ENCODE results near the gene FGD6. TPM values are rescaled to one million over a fixed set of nuclear protein-coding genes. Genes with fewer than 3 reads are reported as not detected.
A peak's percentile ranks its signal among the peaks of the same experiment; 100 is the strongest.

Gene FGD6
- total RNA-seq, 1 experiment from 2014 or later, result 14.3 TPM

- no peaks in the 10 kb centered on the region for H4K20me1 ChIP-seq (ENCODE audit: low read length)
- TF ChIP-seq EZH2 (IDR thresholded peaks at IDR 0.05; ENCODE audit: low read length, unreplicated experiment), result no peak
- no peak for TF ChIP-seq CTCF (conservative IDR thresholded peaks at IDR 0.05; ENCODE audit: low read depth, low read length)
- no peak for TF ChIP-seq EZH2phosphoT487 (IDR thresholded peaks at IDR 0.05; ENCODE audit: borderline replicate concordance, low read length)
- DNase-seq (no peak), ATAC-seq (no peak)
- CTCF ChIA-PET, result no interaction called here
- POLR2A ChIA-PET (ENCODE audit: unreplicated experiment), result interaction anchor here (0.7 kb wide), 1 partner anchor 37 kb away, joined by 8 read pairs; the partner anchor contains the start of gene VEZT
- H3K4me1 ChIP-seq (ENCODE audit: insufficient read depth, low read length), result peaks cover 22% of the 10 kb centered on the region
- no peaks in the 10 kb centered on the region for H3K27me3 ChIP-seq (ENCODE audit: low read length)
- H3K36me3 ChIP-seq (ENCODE audit: low read depth, low read length), result no peaks in the 10 kb centered on the region
- H3K79me2 ChIP-seq (ENCODE audit: low read length), result peaks cover 5% of the 10 kb centered on the region; the same call in 1 of the 2 replicates
- H3K9me2 ChIP-seq (replicated peaks; ENCODE audit: low read length), result no peaks in the 10 kb centered on the region
- intact Hi-C loops (cut with micrococcal nuclease), result no loop called here
- H3F3A ChIP-seq (ENCODE audit: low read length, unreplicated experiment), result no peaks in the 10 kb centered on the region
- H3K9ac ChIP-seq (ENCODE audit: low read length), result no peak overlapping the region
- H3K27ac ChIP-seq (ENCODE audit: low read length), result no peak overlapping the region
- no peak overlapping the region for H2AFZ ChIP-seq (ENCODE audit: low read length)
- no peaks in the 10 kb centered on the region for H3K9me3 ChIP-seq (ENCODE audit: low read length)
- H3K4me2 ChIP-seq (ENCODE audit: low read length), result no peak overlapping the region
- BruUV-seq (replicated peaks), result no TSS peak
- H3K4me3 ChIP-seq (ENCODE audit: low read length), result no peak overlapping the region
Observed at GRCh38 chr12:95181103-95181502, 36.2 kb downstream of the FGD6 start.

- peak overlapping the region; percentile 29; the same call in 1 of the 2 replicates for H3K4me2 ChIP-seq (ENCODE audit: low read length)
- H3K9me3 ChIP-seq (ENCODE audit: low read length), result no peaks in the 10 kb centered on the region
- no peak overlapping the region for H3K27ac ChIP-seq (ENCODE audit: low read length)
- H3K4me3 ChIP-seq (ENCODE audit: low read length), result no peak overlapping the region
- H2AFZ ChIP-seq (ENCODE audit: low read length), result no peak overlapping the region
- H3K79me2 ChIP-seq (ENCODE audit: low read length), result peaks cover 5% of the 10 kb centered on the region; the same call in 1 of the 2 replicates
- no peak for DNase-seq
- ATAC-seq, result no peak
- CTCF ChIA-PET, result no interaction called here
- no peaks in the 10 kb centered on the region for H3K9me2 ChIP-seq (replicated peaks; ENCODE audit: low read length)
- H3K36me3 ChIP-seq (ENCODE audit: low read depth, low read length), result no peaks in the 10 kb centered on the region
- peaks cover 22% of the 10 kb centered on the region for H3K4me1 ChIP-seq (ENCODE audit: insufficient read depth, low read length)
- no peaks in the 10 kb centered on the region for H3K27me3 ChIP-seq (ENCODE audit: low read length)
- H3F3A ChIP-seq (ENCODE audit: low read length, unreplicated experiment), result no peaks in the 10 kb centered on the region
- BruUV-seq (replicated peaks), result no TSS peak
- POLR2A ChIA-PET (ENCODE audit: unreplicated experiment), result no interaction called here
- TF ChIP-seq EZH2phosphoT487 (IDR thresholded peaks at IDR 0.05; ENCODE audit: borderline replicate concordance, low read length) (no peak), CTCF (conservative IDR thresholded peaks at IDR 0.05; ENCODE audit: low read depth, low read length) (no peak), EZH2 (IDR thresholded peaks at IDR 0.05; ENCODE audit: low read length, unreplicated experiment) (no peak)
- no peaks in the 10 kb centered on the region for H4K20me1 ChIP-seq (ENCODE audit: low read length)
- H3K9ac ChIP-seq (ENCODE audit: low read length), result no peak overlapping the region
- intact Hi-C loops (cut with micrococcal nuclease), result no loop called here
Observed at GRCh38 chr12:95179011-95179410, 38.3 kb downstream of the FGD6 start.

- peaks cover 5% of the 10 kb centered on the region; the same call in 1 of the 2 replicates for H3K79me2 ChIP-seq (ENCODE audit: low read length)
- TF ChIP-seq EZH2 (IDR thresholded peaks at IDR 0.05; ENCODE audit: low read length, unreplicated experiment) (no peak), CTCF (conservative IDR thresholded peaks at IDR 0.05; ENCODE audit: low read depth, low read length) (peak; percentile 28; the same call in 1 of the 2 replicates), EZH2phosphoT487 (IDR thresholded peaks at IDR 0.05; ENCODE audit: borderline replicate concordance, low read length) (no peak)
- no peaks in the 10 kb centered on the region for H3K27me3 ChIP-seq (ENCODE audit: low read length)
- ATAC-seq, result no peak
- H2AFZ ChIP-seq (ENCODE audit: low read length), result no peak overlapping the region
- peaks cover 20% of the 10 kb centered on the region for H3K4me1 ChIP-seq (ENCODE audit: insufficient read depth, low read length)
- no TSS peak for BruUV-seq (replicated peaks)
- no peaks in the 10 kb centered on the region for H3K9me3 ChIP-seq (ENCODE audit: low read length)
- H3K4me2 ChIP-seq (ENCODE audit: low read length), result no peak overlapping the region
- no peaks in the 10 kb centered on the region for H4K20me1 ChIP-seq (ENCODE audit: low read length)
- no peak overlapping the region for H3K9ac ChIP-seq (ENCODE audit: low read length)
- no peaks in the 10 kb centered on the region for H3F3A ChIP-seq (ENCODE audit: low read length, unreplicated experiment)
- peak; percentile 61 for DNase-seq
- CTCF ChIA-PET, result no interaction called here
- intact Hi-C loops (cut with micrococcal nuclease), result no loop called here
- H3K27ac ChIP-seq (ENCODE audit: low read length), result no peak overlapping the region
- POLR2A ChIA-PET (ENCODE audit: unreplicated experiment), result no interaction called here
- no peak overlapping the region for H3K4me3 ChIP-seq (ENCODE audit: low read length)
- H3K9me2 ChIP-seq (replicated peaks; ENCODE audit: low read length), result no peaks in the 10 kb centered on the region
- H3K36me3 ChIP-seq (ENCODE audit: low read depth, low read length), result no peaks in the 10 kb centered on the region
Observed at GRCh38 chr12:95178136-95178535, 39.1 kb downstream of the FGD6 start.
